NCI-H2227 treated with DMSO at 0.1 percent for 48 hours (cell line): Measurements from ENCODE around the gene TRIM32.

Experiments used
- DNase-seq: peaks from one replicate; lab custom pipeline; 2025; lab: John Stamatoyannopoulos, UW

TRIM32 gene

GRCh38 chr9:116706310-116707290, 19.5 kb downstream of the TRIM32 start:
- DNase-seq, result no peak

GRCh38 chr9:116712781-116713180, 25.7 kb downstream of the TRIM32 start:
- DNase-seq, result no peak

GRCh38 chr9:116713271-116713670, 26.2 kb downstream of the TRIM32 start:
- no peak for DNase-seq

GRCh38 chr9:116715751-116716150, 28.6 kb downstream of the TRIM32 start:
- no peak for DNase-seq

GRCh38 chr9:116716438-116716837, 29.3 kb downstream of the TRIM32 start:
- DNase-seq, result no peak

- DNase-seq, result no peak
These were observed 30.0 kb downstream of the TRIM32 start for GRCh38 chr9:116717150-116717549.

GRCh38 chr9:116718111-116718510, 31.0 kb downstream of the TRIM32 start:
- no peak for DNase-seq

- DNase-seq, result no peak
These were observed 33.0 kb downstream of the TRIM32 start for GRCh38 chr9:116720111-116720510.

GRCh38 chr9:116721411-116721810, 34.3 kb downstream of the TRIM32 start:
- DNase-seq, result no peak

GRCh38 chr9:116721944-116722343, 34.8 kb downstream of the TRIM32 start:
- DNase-seq, result no peak

- DNase-seq, result no peak
These were observed 37.0 kb downstream of the TRIM32 start for GRCh38 chr9:116724123-116724522.

GRCh38 chr9:116726602-116727001, 39.5 kb downstream of the TRIM32 start:
- DNase-seq, result no peak

GRCh38 chr9:116733010-116733641, 46.0 kb downstream of the TRIM32 start:
- DNase-seq, result no peak

GRCh38 chr9:116736399-116737151, 49.5 kb downstream of the TRIM32 start:
- no peak for DNase-seq

GRCh38 chr9:116737152-116737546, 50.0 kb downstream of the TRIM32 start:
- peak; percentile 56 for DNase-seq

- no peak for DNase-seq
These were observed 54.1 kb downstream of the TRIM32 start for GRCh38 chr9:116741086-116741740.

GRCh38 chr9:116741742-116742141, 54.6 kb downstream of the TRIM32 start:
- DNase-seq, result no peak

- no peak for DNase-seq
These were observed 62.1 kb downstream of the TRIM32 start for GRCh38 chr9:116749176-116749575.

- DNase-seq, result no peak
These were observed 62.7 kb downstream of the TRIM32 start for GRCh38 chr9:116749772-116750171.

- DNase-seq, result no peak
These were observed 63.4 kb downstream of the TRIM32 start for GRCh38 chr9:116750510-116750909.
